GM19239 (cell line): Measurements from ENCODE around the gene DPT.

ENCODE experiments used
- DNase-seq: peaks from one replicate; pipeline ENCODE4 v3.0.0; 2011; ENCODE audit warnings: low spot score; ENCODE audit not compliant: insufficient read length
- FAIRE-seq: peaks from 2 replicates; lab custom pipeline; 2011; peaks lifted over from hg19 to GRCh38; lab: Jason Lieb, UNC

DPT gene

DNA sequence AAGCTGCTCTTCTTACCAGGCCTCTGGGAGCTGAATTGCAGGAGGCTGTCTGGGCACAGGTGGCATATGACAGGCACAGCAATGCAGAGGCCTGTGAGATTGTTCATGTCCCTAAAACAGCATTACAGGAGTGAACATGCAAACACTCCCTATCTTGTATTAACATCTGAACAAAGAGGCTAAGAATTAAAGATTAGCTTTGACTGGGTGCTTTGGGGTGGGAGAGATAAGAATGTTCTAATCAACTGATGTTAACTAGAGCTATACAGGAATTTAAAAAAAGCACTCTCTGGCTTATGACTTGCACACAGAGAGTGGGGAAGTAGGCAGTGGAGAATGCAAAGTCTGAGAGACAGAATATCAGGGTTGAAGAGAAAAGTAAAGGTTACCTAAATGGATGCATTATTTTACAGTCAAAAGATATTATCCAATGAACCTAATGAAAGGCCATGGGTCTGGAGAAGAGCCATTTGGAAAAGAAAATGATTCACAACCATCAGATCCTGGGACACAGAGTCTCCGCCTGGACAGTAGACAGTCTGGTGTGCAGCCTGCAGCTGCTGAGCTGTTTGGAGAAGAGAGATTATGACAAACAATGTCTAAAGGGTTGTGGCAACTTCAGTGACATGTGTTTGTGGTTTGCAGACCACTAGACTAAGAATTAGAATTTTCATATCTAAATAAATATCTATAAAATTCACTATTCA, 20.2 kb downstream of the DPT start:
- FAIRE-seq (no peak), DNase-seq (no peak)

DNA sequence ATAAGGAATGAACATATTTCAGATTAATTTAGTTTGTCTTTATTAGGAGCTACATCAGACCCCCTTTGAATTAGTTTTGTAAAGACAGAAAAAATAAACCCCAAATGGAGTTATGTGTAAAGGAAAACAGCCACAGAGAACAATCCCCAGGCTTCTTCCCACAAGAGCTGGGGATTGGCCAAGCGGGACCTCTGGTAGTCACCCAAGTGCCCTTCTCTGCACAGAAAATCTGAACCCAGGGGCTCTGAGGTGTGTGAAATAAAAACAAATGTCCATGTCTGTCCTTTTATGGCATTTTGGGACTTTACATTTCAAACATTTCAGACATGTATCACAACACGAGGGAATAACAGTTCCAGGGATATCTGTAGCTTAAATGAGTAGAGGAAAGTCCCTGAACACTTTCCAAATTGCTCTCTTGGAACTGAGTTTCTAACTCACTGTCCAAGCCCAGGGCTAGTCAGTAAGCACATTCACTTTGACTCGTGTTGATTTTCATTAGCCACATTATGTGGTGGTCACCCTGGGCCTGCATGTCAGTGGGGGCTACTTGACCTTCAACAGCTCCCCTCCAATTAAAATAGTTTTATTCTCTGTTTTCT, 22.5 kb downstream of the DPT start:
- no peak for FAIRE-seq

DNA sequence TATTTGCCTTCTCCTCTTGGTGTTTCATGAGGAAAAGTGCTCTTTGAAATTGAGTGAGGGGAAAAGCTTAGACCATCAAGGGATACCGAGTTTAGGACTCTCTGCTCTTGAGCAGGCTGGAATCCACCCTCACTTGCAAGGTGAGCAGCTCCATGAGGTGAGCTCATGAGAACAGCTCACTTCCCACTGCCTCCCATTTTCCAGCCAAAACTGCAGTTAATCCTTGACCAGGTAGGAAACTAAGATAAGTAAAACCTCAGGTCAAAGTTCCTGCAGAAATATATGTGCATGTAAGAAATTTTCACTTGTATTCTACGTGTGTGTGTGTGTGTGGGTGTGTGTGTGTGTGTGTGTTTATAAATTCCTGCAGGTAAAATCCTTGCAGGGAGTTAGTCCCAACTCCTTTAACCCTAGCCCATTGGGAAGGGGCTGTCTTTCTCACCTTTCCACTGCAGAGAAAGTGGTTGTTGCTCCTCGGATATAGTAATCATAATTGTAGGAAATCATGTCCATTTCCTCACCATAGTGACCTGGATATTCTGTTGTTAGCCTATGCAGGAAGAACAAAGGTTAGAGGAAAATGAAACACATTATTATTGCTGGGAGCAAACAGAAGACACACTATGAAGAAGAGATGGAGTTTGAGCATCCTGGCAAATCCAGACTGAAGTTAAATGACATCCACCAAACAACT, 28.3 kb downstream of the DPT start:
- FAIRE-seq (no peak), DNase-seq (no peak)

More for the DNA sequence above, 22.5 kb downstream of the DPT start:
- DNase-seq = no peak

DNA sequence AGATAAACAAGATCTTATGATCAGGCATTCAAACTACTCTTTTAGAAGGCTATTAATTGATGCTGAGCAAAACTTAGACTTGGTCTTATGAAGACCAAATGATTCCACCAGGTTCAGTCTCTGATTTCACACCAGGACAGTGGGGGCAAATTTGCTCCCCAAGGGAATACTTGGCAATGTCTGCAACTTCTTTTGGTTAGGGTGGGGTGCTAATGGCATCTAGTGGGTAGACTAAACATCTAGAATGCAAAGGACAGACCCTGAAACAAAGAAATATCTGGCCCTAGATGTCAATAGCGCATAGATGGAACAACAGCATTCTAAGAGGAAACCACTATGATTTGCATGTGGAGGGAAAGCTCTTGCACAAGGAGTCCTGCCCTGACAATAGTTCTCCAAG, 30.6 kb downstream of the DPT start:
- FAIRE-seq (peak; percentile 57), DNase-seq (no peak)

DNA sequence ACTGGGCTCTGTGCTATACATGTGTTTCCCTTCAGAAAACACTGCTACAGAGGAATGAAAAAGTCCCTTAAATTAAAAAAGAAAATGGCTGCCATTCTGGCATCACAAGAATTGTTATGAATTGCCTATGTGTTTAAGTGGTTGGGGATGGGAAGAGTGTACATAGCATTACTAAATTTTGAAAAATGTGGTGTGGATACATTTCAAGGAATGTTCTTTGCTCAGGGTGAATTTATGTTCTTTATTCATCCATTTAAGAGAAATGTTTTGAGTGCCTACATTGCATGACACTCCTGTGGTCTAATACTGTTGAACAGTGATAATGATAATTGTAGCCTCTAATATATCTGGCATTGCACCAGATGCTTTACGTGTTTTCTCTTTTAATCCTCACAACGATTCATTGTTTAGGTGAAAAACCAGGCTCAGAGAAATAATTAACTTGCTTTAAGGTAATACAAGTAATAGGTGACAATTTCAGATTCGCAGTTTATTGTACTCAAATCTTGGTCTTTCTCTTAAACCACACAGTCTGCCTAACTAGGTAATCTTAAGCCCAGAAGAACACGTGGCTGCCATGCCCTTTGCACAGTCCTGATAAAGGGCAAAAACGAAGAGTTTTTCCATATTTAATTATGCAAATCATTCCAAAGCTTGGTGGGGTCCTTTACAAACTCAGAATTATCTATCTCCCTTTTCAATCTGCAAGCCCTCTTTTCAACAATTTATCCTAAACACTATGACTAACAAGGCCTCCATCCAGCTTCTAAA, 31.5 kb downstream of the DPT start:
- no peak for FAIRE-seq

DNA sequence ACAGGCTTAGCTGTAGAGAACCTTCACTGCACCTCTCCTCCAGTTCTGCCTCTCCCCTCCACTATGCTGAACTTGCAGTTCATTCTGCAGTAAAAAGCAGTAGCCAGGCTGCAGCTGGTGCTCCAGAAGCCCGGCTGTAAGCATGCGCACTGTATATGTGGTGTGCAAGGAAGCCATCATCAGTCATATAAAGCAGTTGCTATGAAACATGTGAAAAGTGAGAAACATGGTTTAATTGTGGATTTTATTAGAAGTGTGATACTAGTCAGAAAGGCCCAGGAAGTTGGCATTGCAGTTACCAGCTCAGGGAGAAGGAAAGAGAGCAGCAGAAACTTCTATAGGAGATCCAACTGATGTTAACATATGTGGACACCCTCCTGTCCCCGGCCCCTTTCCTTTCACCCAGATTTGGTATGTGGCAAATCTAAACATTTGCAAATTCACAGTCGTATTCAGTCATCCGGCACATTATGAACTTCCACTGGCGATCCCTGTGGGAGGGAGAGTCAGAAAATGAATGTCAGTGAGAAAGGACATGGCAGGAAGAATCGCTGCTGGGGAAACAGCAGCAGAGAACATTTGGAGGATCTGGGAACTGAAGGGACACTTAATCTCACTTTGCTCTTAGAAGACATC, 32.8 kb downstream of the DPT start:
- no peak for DNase-seq
- FAIRE-seq = no peak

More for the DNA sequence above, 31.5 kb downstream of the DPT start:
- no peak for DNase-seq

DNA sequence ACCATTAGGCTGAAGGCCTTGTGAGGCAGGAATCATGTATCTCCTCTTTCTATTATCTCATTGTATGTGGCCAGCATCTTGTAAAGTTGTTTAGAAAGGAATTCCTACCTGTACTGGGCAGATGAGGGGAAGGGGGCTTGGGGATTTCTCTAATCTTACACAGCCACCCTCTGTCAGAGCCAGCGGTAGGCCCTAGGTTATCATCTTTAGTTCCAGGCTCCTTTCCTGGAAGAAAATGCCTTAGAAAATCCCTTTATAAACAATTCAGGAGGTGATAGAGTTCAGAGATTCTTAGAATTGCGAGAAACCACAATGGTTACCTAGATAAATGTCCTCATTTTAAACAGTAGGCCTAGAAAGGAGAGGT, 35.2 kb downstream of the DPT start:
- FAIRE-seq = no peak
- DNase-seq = no peak

DNA sequence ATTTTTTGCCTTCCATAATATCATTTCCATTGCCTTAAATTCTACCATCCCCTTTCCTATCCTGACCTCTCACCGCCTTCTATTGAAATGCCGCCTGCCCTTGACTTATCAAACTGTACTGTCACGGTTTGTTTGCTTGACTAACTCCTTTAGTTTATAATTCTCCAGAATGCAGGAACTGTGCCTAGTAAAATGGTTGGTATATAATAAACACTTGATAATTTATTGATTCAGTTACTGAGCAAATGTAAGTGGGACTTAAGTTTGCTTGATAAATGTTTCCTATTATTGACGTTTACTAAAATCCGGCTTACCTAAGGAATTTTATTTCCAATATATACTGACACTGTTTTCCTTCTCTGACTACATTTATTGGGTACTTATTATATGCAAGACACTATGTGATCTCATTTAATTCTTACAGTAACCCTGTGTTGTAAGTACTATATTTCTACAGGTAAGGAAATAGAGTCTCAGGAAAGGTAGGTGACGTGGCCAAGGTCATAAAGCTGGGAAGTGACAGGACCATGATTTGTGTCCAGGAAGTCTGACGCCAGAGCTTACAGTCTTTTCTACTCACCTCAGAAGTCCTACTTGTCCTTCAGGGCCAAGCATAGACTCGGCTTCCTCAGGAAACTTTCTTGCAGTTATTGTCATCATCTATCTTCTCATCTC, 35.7 kb downstream of the DPT start:
- FAIRE-seq (no peak), DNase-seq (no peak)

DNA sequence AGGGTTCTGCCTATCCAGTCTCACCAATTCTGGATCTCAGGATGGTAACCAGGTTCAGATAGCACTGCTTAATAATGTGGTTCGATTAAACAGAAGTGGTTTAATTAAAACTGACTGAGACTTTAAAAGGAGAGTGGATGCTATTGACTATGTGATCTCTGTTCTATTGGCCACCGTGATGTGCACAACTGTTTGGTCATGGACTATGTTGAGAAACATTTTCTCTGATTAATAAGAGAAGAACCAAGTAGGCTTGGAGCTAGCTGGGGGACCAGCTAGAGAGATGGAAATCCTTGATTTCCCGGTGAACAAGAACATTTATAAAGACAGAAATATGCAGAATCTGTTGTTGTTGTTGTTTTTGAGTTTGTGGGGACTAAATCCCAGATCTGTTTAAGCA, 36.5 kb downstream of the DPT start:
- FAIRE-seq = no peak
- no peak for DNase-seq

DNA sequence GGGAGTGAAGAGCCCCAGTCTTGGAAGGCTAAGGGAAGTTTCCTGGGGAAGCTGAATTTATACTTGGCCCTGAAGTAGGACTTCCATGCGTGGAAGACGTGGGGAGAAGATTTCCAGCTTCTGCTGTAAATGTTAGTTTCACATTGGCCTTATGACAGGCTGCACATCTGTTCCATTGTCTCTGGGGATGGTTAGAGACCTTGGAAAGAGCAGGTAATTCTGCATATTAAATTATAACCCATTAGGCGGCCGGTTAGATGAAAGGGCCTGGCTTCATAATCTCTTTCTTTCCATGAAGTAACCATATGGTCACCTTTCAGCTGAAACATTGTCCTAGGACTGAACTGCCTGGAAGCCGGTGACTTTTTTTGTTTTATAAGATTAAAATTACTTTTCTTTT, 37.5 kb downstream of the DPT start:
- no peak for DNase-seq
- FAIRE-seq = no peak

DNA sequence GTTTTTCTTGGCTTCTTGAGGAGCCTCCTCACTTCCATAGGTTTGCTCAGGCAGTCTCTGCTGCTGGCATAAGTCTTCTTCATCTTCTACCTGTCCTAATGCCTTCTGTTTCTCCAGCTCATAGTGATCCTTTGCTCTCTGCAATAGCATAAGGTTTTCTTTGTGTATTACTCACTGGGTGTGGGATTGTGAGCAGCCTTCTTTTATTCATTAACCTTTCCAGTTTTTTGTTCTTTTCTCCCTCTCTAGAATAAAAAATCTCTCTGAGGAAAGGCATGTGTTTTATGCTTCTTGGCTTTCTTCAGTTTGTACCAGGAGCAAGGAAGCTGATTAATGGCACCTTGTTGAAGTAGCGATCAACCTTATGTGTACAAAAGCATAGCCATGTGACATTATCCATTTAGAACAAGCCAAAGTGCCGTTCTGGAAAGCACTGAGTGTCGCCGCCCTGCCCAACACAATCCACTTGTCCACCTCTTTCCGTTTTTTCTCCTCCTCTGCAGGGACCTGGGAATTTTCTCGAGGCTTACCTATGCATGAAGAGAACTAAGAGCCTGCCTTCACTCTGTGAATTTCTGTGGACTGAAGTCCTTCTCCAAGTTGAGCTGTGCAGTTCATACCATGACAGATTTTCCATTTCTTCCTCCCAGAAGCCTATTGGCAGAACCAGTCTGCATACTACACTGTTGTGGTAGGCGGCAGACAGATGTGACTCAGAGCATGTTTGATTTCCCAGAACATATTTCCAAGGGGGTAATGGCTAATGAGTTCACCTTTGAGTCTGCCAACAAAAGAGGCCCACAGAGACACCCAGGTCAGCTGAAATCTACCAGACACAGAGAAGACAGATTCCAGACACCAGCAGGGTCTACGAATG, 39.0 kb downstream of the DPT start:
- no peak for FAIRE-seq
- no peak for DNase-seq

DNA sequence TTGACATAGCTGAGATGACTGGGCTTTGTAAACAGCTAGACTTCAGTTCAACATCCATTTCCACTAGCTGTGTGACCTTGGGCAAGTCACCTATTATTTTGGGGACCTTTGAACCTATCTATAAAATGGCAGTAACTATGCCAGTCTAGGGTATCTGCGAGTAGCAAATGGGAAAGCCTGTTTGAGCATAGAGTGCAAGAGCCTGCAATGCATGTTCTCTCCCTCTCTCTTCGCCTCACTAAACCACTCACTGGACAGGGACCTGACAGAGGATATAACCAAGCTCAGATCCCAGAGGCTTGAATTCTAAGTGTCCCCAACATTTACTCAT, 39.7 kb downstream of the DPT start:
- FAIRE-seq = no peak

DNA sequence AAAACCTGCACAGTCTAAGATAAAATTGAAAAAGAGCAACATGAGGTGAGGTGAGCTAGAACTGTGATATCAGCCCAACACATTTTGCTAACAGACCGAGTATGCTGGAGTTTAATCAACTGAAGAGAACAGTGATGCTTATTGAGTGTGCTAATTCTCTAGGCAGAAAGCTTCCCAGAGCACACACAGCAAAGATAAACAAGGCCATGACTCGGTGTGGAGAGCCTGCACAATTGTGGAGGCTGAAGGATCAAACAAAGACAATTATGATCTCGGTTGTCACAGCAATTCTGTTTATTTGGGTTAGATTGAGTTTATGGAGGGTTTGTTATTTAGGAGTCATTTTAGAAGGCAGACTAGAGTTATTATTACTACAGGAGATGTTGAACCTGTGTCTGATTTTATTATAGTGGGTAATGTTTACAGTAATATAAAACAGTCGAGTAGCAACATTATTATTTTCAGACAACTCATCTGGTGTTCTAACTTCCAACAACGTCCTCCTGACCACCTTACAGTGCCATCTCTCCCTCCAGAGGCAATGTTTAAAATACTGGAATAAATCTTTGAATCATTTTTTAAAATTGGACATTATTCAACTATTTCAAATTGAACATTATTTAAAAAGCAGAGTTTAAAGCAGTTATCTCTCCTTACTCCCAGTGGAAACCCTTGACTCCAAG, 40.2 kb downstream of the DPT start:
- DNase-seq (no peak), FAIRE-seq (no peak)

More for the DNA sequence above, 39.7 kb downstream of the DPT start:
- no peak for DNase-seq

DNA sequence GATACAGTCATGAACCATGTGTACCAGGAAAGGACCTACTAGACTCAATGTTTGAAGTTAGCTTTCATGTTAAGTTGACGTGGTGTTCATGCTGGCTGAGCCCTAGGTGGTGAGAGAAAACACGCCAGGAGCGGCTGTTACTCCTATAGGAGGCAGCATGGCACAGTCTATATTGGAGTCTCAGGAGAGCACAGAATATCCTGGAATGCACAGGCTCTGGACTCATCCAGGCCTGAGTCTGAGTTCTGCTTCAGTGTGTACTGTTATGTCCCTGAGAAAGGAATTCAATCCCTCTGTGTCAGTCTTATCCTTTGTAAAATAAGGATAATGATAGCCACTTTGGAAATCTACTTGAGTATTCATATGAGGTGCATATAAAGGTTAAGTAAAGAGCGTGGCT, 41.2 kb downstream of the DPT start:
- DNase-seq = no peak
- FAIRE-seq = no peak

DNA sequence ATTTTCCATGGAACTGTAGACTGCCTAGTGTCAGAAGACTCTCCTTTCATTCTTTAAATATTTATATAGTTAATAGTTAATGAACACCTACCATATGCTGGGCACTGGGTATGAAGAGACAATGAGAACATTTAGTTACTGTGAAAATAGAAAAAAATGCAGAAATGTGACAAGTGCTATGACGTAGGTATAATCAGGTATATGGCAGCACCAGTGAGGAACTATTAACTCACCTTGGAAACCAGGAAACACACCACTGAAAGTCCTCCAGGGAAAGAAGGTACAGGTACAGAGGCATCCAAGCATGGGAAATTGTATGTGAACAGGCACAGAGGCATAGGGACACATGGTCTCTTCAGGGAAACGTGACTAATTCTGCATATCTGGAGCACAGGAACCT, 42.3 kb downstream of the DPT start:
- FAIRE-seq = no peak

DNA sequence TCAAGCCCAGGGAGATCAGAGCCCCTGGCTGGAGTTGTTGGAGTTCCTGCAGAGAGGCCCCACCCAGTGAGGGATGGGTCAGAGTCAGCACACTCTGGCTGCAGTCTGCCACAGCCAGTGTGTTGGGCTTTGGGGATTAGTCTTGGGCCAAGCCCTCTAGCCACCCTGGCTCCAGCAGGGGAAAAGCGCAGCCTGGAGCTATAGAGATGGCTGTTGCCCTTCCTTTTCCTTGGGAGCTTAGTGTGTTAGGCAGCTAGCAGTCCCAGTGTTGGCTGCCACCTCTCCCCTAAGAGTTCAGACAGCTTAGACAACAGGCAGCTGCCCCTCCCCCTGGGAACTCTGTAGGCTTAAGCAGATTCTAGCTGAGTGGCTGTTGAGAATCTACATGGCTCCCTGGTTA, 45.1 kb downstream of the DPT start:
- DNase-seq (no peak), FAIRE-seq (no peak)

More for the DNA sequence above, 42.3 kb downstream of the DPT start:
- DNase-seq = no peak

DNA sequence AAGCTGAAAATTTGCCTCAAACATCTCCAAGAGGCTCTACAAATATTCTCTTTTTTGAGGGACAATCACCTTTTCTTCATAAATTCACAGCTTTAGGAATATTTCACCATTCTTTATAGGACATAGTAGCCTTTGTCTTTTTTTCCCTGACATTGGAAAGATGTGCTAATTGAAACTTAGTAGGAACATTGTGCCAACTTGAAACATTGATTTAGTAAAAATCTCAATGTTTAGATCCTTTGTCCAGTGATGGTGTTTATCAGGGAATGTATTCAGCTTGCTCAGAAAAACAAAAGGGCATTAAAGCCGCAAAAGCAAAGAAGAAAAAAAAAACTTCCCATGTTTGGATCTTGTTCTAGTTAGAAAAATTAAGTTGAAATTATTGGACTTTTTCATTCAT, 52.1 kb downstream of the DPT start:
- no peak for DNase-seq
- no peak for FAIRE-seq

DNA sequence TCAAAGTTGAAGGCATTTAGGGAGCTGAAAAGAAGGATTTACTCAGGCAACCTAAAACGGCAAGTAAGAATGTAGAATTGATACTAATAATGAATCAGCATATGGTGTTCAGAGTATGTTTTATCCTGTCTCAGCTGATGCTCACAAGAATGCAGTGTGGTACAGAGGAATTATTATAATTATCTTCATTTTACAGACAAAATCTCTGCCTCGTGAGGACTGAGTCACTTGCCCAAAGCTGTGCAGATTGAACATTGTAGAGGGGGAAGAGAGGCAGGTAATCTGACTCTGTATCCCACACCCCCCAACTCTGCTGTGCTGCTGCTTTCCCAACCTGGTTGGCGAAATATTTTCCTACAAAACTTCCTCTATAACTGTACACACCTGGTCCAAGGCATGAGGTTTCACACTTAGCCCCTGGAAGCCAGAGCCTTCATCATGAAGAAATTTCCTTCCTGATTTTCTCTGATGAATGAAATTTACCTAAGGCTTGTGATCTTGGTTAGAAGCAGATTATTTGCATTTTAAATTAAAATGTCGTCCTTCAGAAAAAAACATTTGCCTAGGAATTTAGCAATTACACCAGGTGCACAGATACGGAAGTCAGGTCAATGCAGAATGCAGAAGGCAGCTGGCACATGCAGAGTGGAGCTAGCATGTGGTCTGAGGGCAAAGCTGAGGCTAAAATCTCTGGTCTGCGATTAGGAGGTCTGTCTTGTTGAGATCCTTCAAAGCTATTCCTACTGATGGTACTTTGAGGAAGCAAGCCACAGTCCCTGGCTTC, 52.8 kb downstream of the DPT start:
- FAIRE-seq (no peak), DNase-seq (no peak)
